Neural progenitor cell (in vitro differentiated cells): ENCODE measurements around the gene ADTRP.

ENCODE experiments used
- CTCF ChIP-seq: fragments of 200-600 bp; sonication (generic); IDR thresholded peaks from 2 replicates; pipeline ENCODE4 v1.5.1; 2017; ENCODE audit warnings: antibody characterized with exemption, mild to moderate bottlenecking
- EZH2 ChIP-seq: fragments of 200-600 bp; sonication (generic); IDR thresholded peaks from 2 replicates; pipeline ENCODE4 v1.6.1; 2017; ENCODE audit warnings: antibody characterized with exemption, mild to moderate bottlenecking, moderate library complexity

- TF ChIP-seq CTCF (no peak), EZH2 (no peak)
These were observed 93.0 kb downstream of the ADTRP start for GRCh38 chr6:11685481-11686093.
